ENCODE data around the gene BCL2.
A peak's percentile ranks its signal among the peaks of the same experiment; 100 is the strongest.
"Not testable (repeated sequence)": the region's sequence is repeated elsewhere in the genome, so short reads cannot be mapped to it uniquely, and the experiment has no call there.

BCL2 gene

GRCh38 chr18:63229971-63230370, 89.6 kb downstream of the BCL2 start:
- DNase-seq, result no peak

- DNase-seq, result no peak
Observed at GRCh38 chr18:63225434-63225833, 94.1 kb downstream of the BCL2 start.

- DNase-seq, result no peak
Observed at GRCh38 chr18:63224630-63225029, 94.9 kb downstream of the BCL2 start.

- DNase-seq, result no peak
Observed at GRCh38 chr18:63223837-63224236, 95.7 kb downstream of the BCL2 start.

- DNase-seq, result no peak
Observed at GRCh38 chr18:63220903-63221302, 98.7 kb downstream of the BCL2 start.

GRCh38 chr18:63218472-63218871, 101.1 kb downstream of the BCL2 start:
- no peak for DNase-seq

- no peak for DNase-seq
Observed at GRCh38 chr18:63216516-63217311, 102.9 kb downstream of the BCL2 start.

- DNase-seq, result no peak
Observed at GRCh38 chr18:63213936-63214671, 105.5 kb downstream of the BCL2 start.

GRCh38 chr18:63213331-63213900, 106.2 kb downstream of the BCL2 start:
- no peak for DNase-seq

- DNase-seq, result no peak
Observed at GRCh38 chr18:63210521-63210920, 109.0 kb downstream of the BCL2 start.

- DNase-seq, result no peak
Observed at GRCh38 chr18:63208676-63209075, 110.9 kb downstream of the BCL2 start.

- DNase-seq, result peak; percentile 81
Observed at GRCh38 chr18:63207835-63208234, 111.7 kb downstream of the BCL2 start.

- DNase-seq, result peak; percentile 86
Observed at GRCh38 chr18:63207143-63207790, 112.3 kb downstream of the BCL2 start.

- DNase-seq, result no peak
Observed at GRCh38 chr18:63206433-63207142, 113.0 kb downstream of the BCL2 start.

GRCh38 chr18:63205791-63206252, 113.7 kb downstream of the BCL2 start:
- no peak for DNase-seq

- no peak for DNase-seq
Observed at GRCh38 chr18:63203497-63203896, 116.1 kb downstream of the BCL2 start.

- DNase-seq, result no peak
Observed at GRCh38 chr18:63202828-63203227, 116.7 kb downstream of the BCL2 start.

GRCh38 chr18:63201456-63201855, 118.1 kb downstream of the BCL2 start:
- DNase-seq, result not testable (repeated sequence)

- DNase-seq, result no peak
Observed at GRCh38 chr18:63199743-63200241, 119.8 kb downstream of the BCL2 start.

GRCh38 chr18:63198868-63199742, 120.5 kb downstream of the BCL2 start:
- DNase-seq, result no peak

GRCh38 chr18:63198098-63198760, 121.3 kb downstream of the BCL2 start:
- no peak for DNase-seq
